Activated CD8-positive, alpha-beta memory T cell treated with anti-CD3 and anti-CD28 coated beads for 1 hour (primary cell): ENCODE results near the gene DYNLT3.

Experiments used
- DNase-seq, 2 donors: peaks; one replicate each; pipeline ENCODE4 v3.0.0-alpha.2; 2020; ENCODE audit warnings: low read depth in 1 of 2; ENCODE audit errors: extremely low read depth in 1 of 2

DYNLT3 gene

GRCh38 chrX:37846934-37847732 is at the start of gene DYNLT3:
Gene DYNLT3 (minus strand): TSS chrX:37847571. CDS start chrX:37847510, 61 bp downstream.
- DNase-seq, result peak; percentile 36 to 65

DNA sequence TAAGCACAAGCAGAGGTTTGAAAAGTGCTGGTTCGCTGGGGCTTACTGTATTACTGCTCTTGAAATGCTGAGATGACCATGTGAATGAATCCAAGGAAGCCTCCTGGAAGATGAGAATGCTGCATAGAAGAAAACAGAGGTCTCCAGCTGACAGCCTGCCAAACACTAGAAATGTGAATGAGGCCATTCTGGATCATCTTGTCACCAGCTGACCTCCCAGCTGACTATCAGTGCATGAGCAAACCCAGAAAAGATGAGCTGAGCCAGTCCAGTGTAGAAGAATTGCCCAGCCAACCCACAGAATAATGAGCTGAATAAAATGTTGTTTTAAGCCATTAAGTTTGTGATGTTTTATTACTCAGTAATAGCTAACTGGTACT is 49.1 kb upstream of the DYNLT3 start:
- no peak for DNase-seq

- DNase-seq, result no peak
These were observed 48.6 kb upstream of the DYNLT3 start for GRCh38 chrX:37895795-37896510.

- no peak for DNase-seq
These were observed 47.4 kb upstream of the DYNLT3 start for GRCh38 chrX:37894725-37895124.

GRCh38 chrX:37888010-37888409 is 40.6 kb upstream of the DYNLT3 start:
- DNase-seq, result no peak

DNA sequence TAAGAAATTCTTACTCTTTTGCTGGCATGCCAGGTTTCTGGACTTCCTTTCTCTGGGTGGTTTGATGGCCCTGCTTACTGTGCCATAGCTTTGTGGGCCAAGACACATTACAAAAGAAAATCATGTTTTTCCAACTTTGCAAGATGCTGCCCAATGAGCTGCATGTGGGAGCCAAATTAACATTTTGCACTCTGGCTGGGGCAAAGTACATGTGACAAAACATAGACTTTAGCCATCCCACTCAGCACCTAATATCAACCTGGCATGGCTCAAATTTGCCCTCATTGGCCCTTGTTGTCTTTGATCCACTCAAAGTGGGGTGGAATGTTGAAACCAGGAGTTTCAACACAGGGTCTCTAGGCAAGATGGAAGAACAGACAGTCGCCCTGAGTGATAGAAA is 40.0 kb upstream of the DYNLT3 start:
- no peak for DNase-seq

- DNase-seq, result no peak
These were observed 35.8 kb upstream of the DYNLT3 start for GRCh38 chrX:37883196-37883595.

DNA sequence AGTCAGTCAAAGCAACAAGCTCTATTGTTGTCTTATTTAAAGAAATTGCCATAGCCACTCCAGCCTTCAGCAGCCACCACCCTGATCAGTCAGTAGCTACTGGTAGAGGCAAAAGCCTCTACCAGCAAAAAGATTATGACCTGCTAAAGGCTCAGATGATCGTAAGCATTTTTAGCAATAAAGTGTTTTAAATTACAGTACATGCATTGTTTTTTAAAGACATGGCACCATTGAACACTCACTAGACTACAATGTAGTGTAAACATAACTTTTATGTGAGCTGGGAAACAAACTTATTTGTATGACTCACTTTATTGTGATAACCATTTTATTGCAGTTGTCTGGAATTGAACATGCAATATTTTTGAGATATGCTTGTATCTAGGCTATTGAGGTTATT is 32.3 kb upstream of the DYNLT3 start:
- no peak for DNase-seq

- no peak for DNase-seq
These were observed 29.3 kb upstream of the DYNLT3 start for GRCh38 chrX:37876716-37877115.

DNA sequence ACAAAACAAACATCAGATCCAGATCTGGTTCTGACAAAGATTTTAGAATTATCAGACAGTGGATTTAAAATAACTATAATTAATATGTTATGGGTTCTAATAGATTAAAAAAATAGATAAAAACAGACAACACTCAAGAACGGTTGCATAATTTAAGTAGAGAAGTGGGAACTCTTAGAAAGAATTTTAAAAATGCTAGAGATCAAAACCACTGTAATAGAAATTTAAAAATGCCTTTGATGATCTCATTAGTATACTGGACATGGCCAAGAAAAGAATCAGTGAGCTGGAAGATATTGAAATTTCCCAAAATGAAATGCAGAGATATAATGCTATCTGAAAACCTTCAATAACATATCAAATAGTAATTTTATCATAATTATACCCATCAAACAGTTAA is 28.3 kb upstream of the DYNLT3 start:
- no peak for DNase-seq

DNA sequence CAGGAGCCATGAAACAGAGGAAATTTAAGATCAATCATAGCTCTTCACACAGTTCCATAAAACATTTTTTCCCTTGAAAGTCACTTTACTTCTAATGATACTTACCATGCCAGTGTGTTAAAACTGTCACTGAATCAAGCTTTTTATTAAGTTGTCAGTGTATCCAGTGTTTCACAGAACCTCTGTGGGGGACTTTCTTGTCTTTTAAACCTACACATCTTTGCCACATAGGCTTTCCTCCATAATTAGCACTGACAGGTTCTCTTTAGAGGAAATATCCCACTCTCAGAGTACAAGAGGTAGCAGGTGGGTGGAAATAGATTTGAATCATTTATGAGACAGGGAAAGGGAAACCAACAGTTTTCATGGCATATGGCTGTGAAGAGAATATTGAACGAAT is 25.8 kb upstream of the DYNLT3 start:
- DNase-seq, result no peak

- DNase-seq, result no peak
These were observed 24.9 kb upstream of the DYNLT3 start for GRCh38 chrX:37872303-37872655.

GRCh38 chrX:37871626-37872302 is 24.4 kb upstream of the DYNLT3 start:
- no peak for DNase-seq

DNA sequence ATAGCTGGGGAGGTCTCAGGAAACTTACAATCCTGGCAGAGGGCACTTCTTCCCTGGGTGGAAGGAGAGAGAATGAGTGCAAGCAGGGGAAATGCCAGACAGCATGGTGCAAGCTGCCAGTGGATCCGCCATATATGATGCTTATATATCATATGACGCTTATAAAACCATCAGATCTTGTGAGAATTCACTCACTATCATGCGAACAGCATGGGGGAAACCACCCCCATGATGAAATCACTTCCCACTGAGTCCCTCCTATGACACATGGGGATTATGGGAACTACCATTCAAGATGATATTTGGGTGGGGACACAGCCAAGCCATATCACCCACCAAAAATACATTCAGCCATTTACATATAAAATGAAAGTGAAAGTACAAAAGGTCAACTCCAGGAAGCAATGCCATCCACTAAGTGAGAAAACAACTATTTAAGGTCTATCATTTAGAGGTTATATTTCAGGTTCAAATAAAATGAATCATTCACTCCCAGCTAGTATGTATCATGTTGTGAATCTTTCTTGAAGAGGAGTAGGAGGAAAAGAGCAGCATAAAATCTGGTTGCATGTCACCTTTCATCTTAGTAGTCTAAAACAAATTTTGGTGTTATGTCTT is 20.3 kb upstream of the DYNLT3 start:
- DNase-seq, result no peak

DNA sequence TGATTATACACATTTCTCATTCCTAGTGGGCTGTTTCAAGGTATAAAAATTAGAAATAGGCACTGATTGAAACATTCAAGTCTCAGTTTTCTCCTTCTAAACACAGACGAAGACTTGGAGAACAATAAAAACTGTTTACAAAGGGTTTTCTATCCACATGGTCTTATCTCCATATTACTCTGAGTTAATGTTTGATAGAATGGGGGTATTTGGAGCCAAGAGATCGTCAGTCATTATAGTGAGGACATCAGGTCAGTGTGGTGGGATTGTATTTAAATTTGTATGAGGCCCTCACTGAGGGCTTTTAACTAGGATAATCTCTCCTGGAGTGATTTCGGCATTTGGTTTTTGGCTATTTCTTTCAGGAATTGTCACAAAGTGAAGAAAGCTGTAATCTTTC is 16.4 kb upstream of the DYNLT3 start:
- DNase-seq, result no peak

DNA sequence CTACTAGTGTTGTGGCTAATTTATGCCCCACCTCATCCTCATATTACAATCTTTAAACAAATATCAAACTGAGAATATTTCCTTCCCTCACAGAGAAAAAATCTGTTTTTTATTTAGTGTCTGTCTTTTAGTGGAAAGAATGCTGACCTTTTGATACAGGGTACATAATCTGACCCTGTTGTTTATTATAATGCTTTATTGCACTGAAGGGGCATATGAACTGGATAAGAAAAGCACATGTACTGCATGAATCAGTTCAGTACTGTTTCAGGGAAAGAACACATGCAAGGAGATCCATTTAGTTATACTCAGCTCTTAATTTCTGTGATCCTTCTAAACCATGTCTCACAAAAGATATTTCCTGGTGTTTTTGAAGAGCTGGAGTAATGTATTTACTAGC is 15.5 kb upstream of the DYNLT3 start:
- no peak for DNase-seq

GRCh38 chrX:37860721-37861120 is 13.3 kb upstream of the DYNLT3 start:
- DNase-seq, result no peak

GRCh38 chrX:37854748-37855147 is 7.4 kb upstream of the DYNLT3 start:
- DNase-seq, result no peak

- no peak for DNase-seq
These were observed 6.8 kb upstream of the DYNLT3 start for GRCh38 chrX:37854148-37854547.

GRCh38 chrX:37847733-37848197 is 394 bp upstream of the DYNLT3 start:
- no peak for DNase-seq

DNA sequence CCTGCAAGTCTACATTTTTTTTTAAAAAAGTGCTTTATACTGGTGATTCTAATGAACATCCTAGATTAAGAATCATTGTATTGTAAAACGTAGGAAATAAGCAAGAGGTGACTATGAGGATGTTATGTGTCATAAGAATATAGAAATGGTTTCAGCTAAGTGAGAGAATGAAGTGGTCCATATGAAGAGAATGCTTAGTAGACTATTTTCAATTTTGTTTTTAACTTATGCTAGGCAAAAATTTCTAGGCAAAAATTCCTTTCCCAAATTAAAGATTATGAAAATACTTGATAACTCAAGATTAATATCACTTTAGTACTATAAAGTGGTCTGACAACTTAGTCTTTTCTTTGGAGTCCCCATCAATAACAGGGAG is 825 bp downstream of the DYNLT3 start:
- no peak for DNase-seq
